SK-N-SH (cell line): ENCODE results near the gene GLIS1. TPM values are rescaled to one million over a fixed set of nuclear protein-coding genes. Genes with fewer than 3 reads are reported as not detected.

Experiments used
- CTCF ChIA-PET: fragments of 300-600, 350-600 bp; formaldehyde crosslinking; extraction: SDS; loops from one replicate; lab custom pipeline; 2021; lab: Yijun Ruan, JAX
- POLR2A ChIA-PET: fragments of 350-600 bp; sonication (Branson Sonifier 250); formaldehyde crosslinking; extraction: SDS; loops from one replicate; lab custom pipeline; 2020; ENCODE audit warnings: antibody characterized with exemption, inconsistent platforms; lab: Yijun Ruan, JAX
- DNase-seq: peaks from one replicate; pipeline ENCODE4 v3.0.0; 2012
- H2AFZ ChIP-seq: fragments of 200-600 bp; sonication (generic); 2 replicates; pipeline ENCODE4 v1.8.1; 2016; ENCODE audit warnings: antibody characterized with exemption, mild to moderate bottlenecking, low read depth
- H3F3A ChIP-seq: fragments of 200-600 bp; sonication (generic); replicated peaks from 2 replicates; pipeline ENCODE3; 2016; ENCODE audit warnings: antibody characterized with exemption, mild to moderate bottlenecking; ENCODE audit not compliant: insufficient read depth
- H3K27ac ChIP-seq, 2 experiments: fragments of 200-500 bp in 1 of 2; fragments of 200-600 bp in 1 of 2; sonication (Bioruptor generic) in 1 of 2; sonication (generic), shearing (Covaris generic) in 1 of 2; 2 replicates each; pipeline versions ENCODE4 v1.5.1 to v1.6.1; 2014 to 2016; ENCODE audit warnings: low read depth in 2 of 2, inconsistent platforms in 1 of 2, low read length in 1 of 2, mild to moderate bottlenecking in 1 of 2, mixed read lengths in 1 of 2
- H3K27me3 ChIP-seq: fragments of 200-600 bp; sonication (generic), shearing (Covaris generic); 2 replicates; pipeline ENCODE4 v1.6.1; 2016; ENCODE audit warnings: mixed run types; ENCODE audit not compliant: insufficient read depth
- H3K36me3 ChIP-seq, 2 experiments: fragments of 200-500 bp in 1 of 2; fragments of 200-600 bp in 1 of 2; sonication (Bioruptor generic) in 1 of 2; sonication (generic) in 1 of 2; replicated peaks in 1 of 2; 2 replicates each; pipeline versions ENCODE3 to v1.5.1; 2014 to 2016; ENCODE audit warnings: low read length in 1 of 2, mild to moderate bottlenecking in 1 of 2; ENCODE audit not compliant: insufficient read depth in 2 of 2, control insufficient read depth in 1 of 2
- H3K4me1 ChIP-seq, 2 experiments: fragments of 200-500 bp in 1 of 2; fragments of 200-600 bp in 1 of 2; sonication (Bioruptor generic) in 1 of 2; sonication (generic), shearing (Covaris generic) in 1 of 2; 2 replicates each; pipeline versions ENCODE4 v1.5.1 to v1.6.1; 2014 to 2016; ENCODE audit warnings: low read depth in 1 of 2, low read length in 1 of 2, mixed run types in 1 of 2; ENCODE audit not compliant: insufficient read depth in 2 of 2, control insufficient read depth in 1 of 2
- H3K4me2 ChIP-seq: fragments of 200-600 bp; sonication (generic), shearing (Covaris generic); 2 replicates; pipeline ENCODE4 v1.6.1; 2017; ENCODE audit warnings: mixed run types
- H3K4me3 ChIP-seq, 2 experiments: fragments of 200-500 bp in 1 of 2; fragments of 200-600 bp in 1 of 2; sonication (Bioruptor generic) in 1 of 2; sonication (generic), shearing (Covaris generic) in 1 of 2; 2 replicates each; pipeline versions ENCODE4 v1.5.1 to v1.8.1; 2014 to 2016; ENCODE audit warnings: low read depth in 2 of 2, inconsistent platforms in 1 of 2, low read length in 1 of 2, mild to moderate bottlenecking in 1 of 2, mixed read lengths in 1 of 2, moderate library complexity in 1 of 2
- H3K79me2 ChIP-seq: fragments of 200-600 bp; sonication (generic); 2 replicates; pipeline ENCODE4 v1.8.1; 2017; ENCODE audit warnings: mild to moderate bottlenecking; ENCODE audit not compliant: insufficient read depth
- H3K9ac ChIP-seq: fragments of 200-600 bp; sonication (generic); 2 replicates; pipeline ENCODE4 v1.6.1; 2017; ENCODE audit warnings: mixed run types
- H3K9me2 ChIP-seq: fragments of 200-600 bp; sonication (generic); 2 replicates; pipeline ENCODE4 v1.6.1; 2017; ENCODE audit warnings: mixed run types
- H3K9me3 ChIP-seq: fragments of 200-600 bp; sonication (generic); 2 replicates; pipeline ENCODE4 v1.6.1; 2017; ENCODE audit warnings: mixed run types, mild to moderate bottlenecking, moderate library complexity
- H4K20me1 ChIP-seq: fragments of 200-600 bp; sonication (generic); 2 replicates; pipeline ENCODE4 v1.6.1; 2017; ENCODE audit warnings: mild to moderate bottlenecking, mixed run types; ENCODE audit not compliant: insufficient read depth
- CHD2 ChIP-seq: fragments of 150-350 bp; IDR thresholded peaks from 2 replicates; pipeline ENCODE4 v1.6.1; 2018; ENCODE audit warnings: low read length; ENCODE audit not compliant: partially characterized antibody
- ELF1 ChIP-seq: IDR thresholded peaks from 2 replicates; pipeline ENCODE4 v1.4.0; 2012
- EZH2phosphoT487 ChIP-seq: fragments of 200-600 bp; sonication (generic); IDR thresholded peaks from 2 replicates; pipeline ENCODE4 v1.6.1; 2017; ENCODE audit warnings: low read depth, mixed run types, mild to moderate bottlenecking, antibody characterized with exemption, moderate library complexity, borderline replicate concordance
- JUND ChIP-seq: IDR thresholded peaks from 2 replicates; pipeline ENCODE4 v1.4.0; 2012
- RCOR1 ChIP-seq: fragments of 150-350 bp; IDR thresholded peaks from 2 replicates; pipeline ENCODE4 v1.6.1; 2017; ENCODE audit warnings: antibody characterized with exemption, low read length
- RFX5 ChIP-seq: IDR thresholded peaks from 2 replicates; pipeline ENCODE4 v1.6.1; 2012; ENCODE audit warnings: mild to moderate bottlenecking, improper control_type of control experiment, low read length
- SIN3A ChIP-seq: IDR thresholded peaks from 2 replicates; pipeline ENCODE4 v1.6.1; 2012; ENCODE audit warnings: low read depth, mild to moderate bottlenecking, low read length, moderate library complexity, borderline replicate concordance
- TEAD4 ChIP-seq: IDR thresholded peaks from 2 replicates; pipeline ENCODE4 v1.4.0; 2012; ENCODE audit warnings: mild to moderate bottlenecking, borderline replicate concordance; ENCODE audit not compliant: insufficient read depth
- WGBS: methylation state at CpG from one replicate; pipeline ENCODE4 v1.1.6; 2017; ENCODE audit warnings: low lambda C conversion rate; 5-methylcytosine and 5-hydroxymethylcytosine counted together
- polyA plus RNA-seq, 3 experiments: library from polyadenylated mRNA; depleted of rRNA; stranded (reverse); fragments of >200 nt; gene quantifications; 2 replicates each; pipeline ENCODE4 v1.2.3, GENCODE V29; 2012
- TF ChIP-seq, protein P1 (sequence below): fragments of 150-350 bp; IDR thresholded peaks from 2 replicates; pipeline ENCODE4 v1.6.1; 2016; ENCODE audit warnings: mild to moderate bottlenecking, low read depth, low read length
- TF ChIP-seq, protein P2 (sequence below): IDR thresholded peaks from 2 replicates; pipeline ENCODE4 v1.4.0; 2012; ENCODE audit warnings: low read depth
- TF ChIP-seq, protein P3 (sequence below): fragments of 200-600 bp; sonication (generic); IDR thresholded peaks from 2 replicates; pipeline ENCODE4 v1.6.1; 2017; ENCODE audit warnings: antibody characterized with exemption, mild to moderate bottlenecking, moderate library complexity

Gene GLIS1
- polyA plus RNA-seq, 1 of the 3 experiments (the other 2 are of a cell fraction): 0.13 TPM

DNA sequence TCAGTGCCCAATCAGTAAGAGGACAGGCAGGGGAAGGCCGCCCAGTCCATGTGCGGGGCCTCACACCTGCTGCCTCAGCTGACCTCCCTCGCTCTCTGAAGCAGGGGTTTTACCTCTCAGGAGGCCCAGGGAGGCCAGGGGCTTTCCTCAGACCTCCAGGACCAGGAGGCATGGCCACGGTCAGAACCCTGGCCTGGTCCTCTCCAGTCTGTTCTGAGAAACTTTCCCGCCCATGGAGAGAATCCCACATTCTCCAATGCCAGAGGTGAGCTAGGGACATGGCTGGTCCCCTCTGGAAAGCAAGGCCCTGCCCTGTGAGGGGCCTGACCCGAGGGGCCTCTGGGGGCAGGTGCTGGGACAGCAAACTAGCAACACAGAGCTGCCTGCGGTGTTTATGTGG lies 211.6 kb downstream of the GLIS1 start:
- Histone ChIP-seq H3K4me3 (no peak overlapping the region), H3K27ac (no peak overlapping the region; a peak in 1 of 4 replicates), H3K79me2 (no peaks in the 10 kb centered on the region), H3K4me2 (no peak overlapping the region), H3K9me2 (no peaks in the 10 kb centered on the region), H4K20me1 (no peaks in the 10 kb centered on the region), H3K9ac (no peak overlapping the region), H3K27me3 (no peaks in the 10 kb centered on the region), H3K9me3 (no peaks in the 10 kb centered on the region), H3K36me3 (no peaks in the 10 kb centered on the region), H3K4me1 (peaks cover 0 to 45% of the 10 kb centered on the region in 2 experiments; a peak in 1 of 4 replicates), H3F3A (no peaks in the 10 kb centered on the region), H2AFZ (no peak overlapping the region)
- POLR2A ChIA-PET: no interaction called here
- 80% methylated on average over 4 of the region's 7 CpGs for WGBS
- CTCF ChIA-PET: interaction anchor here (1.1 kb wide), 1 partner anchor 41 kb away, joined by 4 read pairs; no protein-coding TSS in a partner anchor
- TF ChIP-seq, protein P1, sequence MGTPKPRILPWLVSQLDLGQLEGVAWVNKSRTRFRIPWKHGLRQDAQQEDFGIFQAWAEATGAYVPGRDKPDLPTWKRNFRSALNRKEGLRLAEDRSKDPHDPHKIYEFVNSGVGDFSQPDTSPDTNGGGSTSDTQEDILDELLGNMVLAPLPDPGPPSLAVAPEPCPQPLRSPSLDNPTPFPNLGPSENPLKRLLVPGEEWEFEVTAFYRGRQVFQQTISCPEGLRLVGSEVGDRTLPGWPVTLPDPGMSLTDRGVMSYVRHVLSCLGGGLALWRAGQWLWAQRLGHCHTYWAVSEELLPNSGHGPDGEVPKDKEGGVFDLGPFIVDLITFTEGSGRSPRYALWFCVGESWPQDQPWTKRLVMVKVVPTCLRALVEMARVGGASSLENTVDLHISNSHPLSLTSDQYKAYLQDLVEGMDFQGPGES: no peak
- TF ChIP-seq TEAD4: no peak
- TF ChIP-seq CHD2: no peak
- no peak for TF ChIP-seq EZH2phosphoT487
- no peak for TF ChIP-seq JUND
- TF ChIP-seq SIN3A: no peak
- no peak for TF ChIP-seq RFX5
- no peak for DNase-seq

DNA sequence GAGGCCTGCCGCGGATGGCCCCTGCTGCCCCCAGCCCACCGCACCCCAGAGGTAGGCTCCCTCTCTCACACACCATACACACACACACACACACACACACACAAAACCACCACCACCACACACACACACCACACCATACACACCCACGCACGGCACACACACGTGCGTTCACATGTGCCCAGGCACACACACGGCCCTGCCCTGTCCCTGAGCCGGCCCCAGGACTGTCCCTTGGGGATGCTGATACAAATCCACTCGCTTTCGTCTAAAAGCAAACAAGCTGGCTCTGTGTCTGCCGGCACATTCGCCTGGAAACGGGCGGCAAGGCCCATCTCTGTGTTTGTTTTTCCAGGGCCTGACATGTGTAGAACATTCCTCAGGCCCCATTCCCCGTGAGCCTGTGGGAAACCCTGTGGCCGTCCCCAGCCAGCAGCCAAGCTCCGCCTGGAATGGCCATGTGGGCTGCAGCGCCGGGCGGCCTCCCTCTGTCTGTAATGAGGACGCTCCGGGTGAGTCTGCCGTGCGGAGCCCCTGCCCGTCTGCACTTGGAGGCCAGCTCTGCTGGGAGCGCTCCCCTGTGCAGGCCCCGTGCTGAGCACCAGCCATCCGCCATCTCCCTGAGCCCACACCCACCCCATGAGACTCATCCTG lies 212.4 kb downstream of the GLIS1 start:
- Histone ChIP-seq H3F3A (no peaks in the 10 kb centered on the region), H3K79me2 (no peaks in the 10 kb centered on the region), H3K9me3 (no peaks in the 10 kb centered on the region), H3K36me3 (no peaks in the 10 kb centered on the region), H3K27ac (peak overlapping the region in 1 of 2 experiments; percentile 44; a peak in 1 of 4 replicates), H3K4me2 (no peak overlapping the region), H3K4me3 (no peak overlapping the region), H3K9me2 (no peaks in the 10 kb centered on the region), H3K27me3 (no peaks in the 10 kb centered on the region), H4K20me1 (no peaks in the 10 kb centered on the region), H3K4me1 (peaks cover 0 to 53% of the 10 kb centered on the region in 2 experiments; a peak in 1 of 4 replicates), H3K9ac (no peak overlapping the region), H2AFZ (no peak overlapping the region)
- TF ChIP-seq, protein P1: no peak
- TF ChIP-seq, protein P2, sequence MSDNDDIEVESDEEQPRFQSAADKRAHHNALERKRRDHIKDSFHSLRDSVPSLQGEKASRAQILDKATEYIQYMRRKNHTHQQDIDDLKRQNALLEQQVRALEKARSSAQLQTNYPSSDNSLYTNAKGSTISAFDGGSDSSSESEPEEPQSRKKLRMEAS: no peak
- TF ChIP-seq ELF1 (no peak), JUND (no peak), RCOR1 (0 out of 2 replicates have a peak, but pooled peaks have one; percentile 17)
- TF ChIP-seq, protein P3, sequence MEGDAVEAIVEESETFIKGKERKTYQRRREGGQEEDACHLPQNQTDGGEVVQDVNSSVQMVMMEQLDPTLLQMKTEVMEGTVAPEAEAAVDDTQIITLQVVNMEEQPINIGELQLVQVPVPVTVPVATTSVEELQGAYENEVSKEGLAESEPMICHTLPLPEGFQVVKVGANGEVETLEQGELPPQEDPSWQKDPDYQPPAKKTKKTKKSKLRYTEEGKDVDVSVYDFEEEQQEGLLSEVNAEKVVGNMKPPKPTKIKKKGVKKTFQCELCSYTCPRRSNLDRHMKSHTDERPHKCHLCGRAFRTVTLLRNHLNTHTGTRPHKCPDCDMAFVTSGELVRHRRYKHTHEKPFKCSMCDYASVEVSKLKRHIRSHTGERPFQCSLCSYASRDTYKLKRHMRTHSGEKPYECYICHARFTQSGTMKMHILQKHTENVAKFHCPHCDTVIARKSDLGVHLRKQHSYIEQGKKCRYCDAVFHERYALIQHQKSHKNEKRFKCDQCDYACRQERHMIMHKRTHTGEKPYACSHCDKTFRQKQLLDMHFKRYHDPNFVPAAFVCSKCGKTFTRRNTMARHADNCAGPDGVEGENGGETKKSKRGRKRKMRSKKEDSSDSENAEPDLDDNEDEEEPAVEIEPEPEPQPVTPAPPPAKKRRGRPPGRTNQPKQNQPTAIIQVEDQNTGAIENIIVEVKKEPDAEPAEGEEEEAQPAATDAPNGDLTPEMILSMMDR: no peak
- CTCF ChIA-PET: interaction anchor here (0.8 to 1.6 kb wide), 3 partner anchors 8 to 49 kb away, joined by 3 to 5 read pairs (median 3); no protein-coding TSS in a partner anchor
- WGBS: 59% methylated on average over 17 of the region's 29 CpGs
- POLR2A ChIA-PET: no interaction called here
- DNase-seq: peak; percentile 85
